SU-DHL-6 (cell line): ENCODE measurements around the gene MED27.

Source experiments
- H2AFZ ChIP-seq: fragments of 200-600 bp; sonication (generic); 2 replicates; pipeline ENCODE4 v1.6.1; 2014; ENCODE audit warnings: low read depth, mild to moderate bottlenecking, moderate library complexity, mixed read lengths, antibody characterized with exemption, low read length; ENCODE audit not compliant: severe bottlenecking
- H3F3A ChIP-seq: fragments of 200-600 bp; shearing (Covaris generic); 2 replicates; pipeline ENCODE4 v1.6.0; 2016; ENCODE audit warnings: antibody characterized with exemption, mild to moderate bottlenecking; ENCODE audit not compliant: insufficient read depth
- H3K27ac ChIP-seq: fragments of 200-600 bp; sonication (generic); 2 replicates; pipeline ENCODE4 v1.5.1; 2016; ENCODE audit warnings: low read depth, mild to moderate bottlenecking, low read length, moderate library complexity, mixed read lengths
- H3K27me3 ChIP-seq: fragments of 200-600 bp; sonication (generic), shearing (Covaris generic); 2 replicates; pipeline ENCODE4 v1.6.0; 2014; ENCODE audit warnings: mild to moderate bottlenecking, low read length
- H3K36me3 ChIP-seq: fragments of 200-600 bp; sonication (generic); 2 replicates; pipeline ENCODE4 v1.6.1; 2014; ENCODE audit warnings: mild to moderate bottlenecking, low read length, mixed read lengths
- H3K4me2 ChIP-seq: fragments of 300-600, 200-600 bp; shearing (Covaris generic), sonication (generic); 2 replicates; pipeline ENCODE4 v1.6.0; 2014; ENCODE audit warnings: low read length, low read depth, mild to moderate bottlenecking; ENCODE audit not compliant: poor library complexity, severe bottlenecking
- H3K4me3 ChIP-seq: fragments of 200-600 bp; sonication (generic); 2 replicates; pipeline ENCODE4 v1.5.1; 2014; ENCODE audit warnings: antibody characterized with exemption, low read length, mild to moderate bottlenecking, mixed read lengths; ENCODE audit not compliant: insufficient read depth, poor library complexity, severe bottlenecking
- H3K79me2 ChIP-seq: fragments of 200-600 bp; sonication (generic); 2 replicates; pipeline ENCODE4 v1.6.1; 2014; ENCODE audit warnings: mild to moderate bottlenecking, low read length, moderate library complexity; ENCODE audit not compliant: insufficient read depth
- H3K9ac ChIP-seq: fragments of 200-600 bp; sonication (generic); 2 replicates; pipeline ENCODE4 v1.7.0; 2014; ENCODE audit warnings: mild to moderate bottlenecking, low read length
- H3K9me2 ChIP-seq: fragments of 200-600 bp; sonication (generic); replicated peaks from 2 replicates; pipeline ENCODE4 v1.6.1; 2014; ENCODE audit warnings: low read length; ENCODE audit not compliant: insufficient read depth
- H3K9me3 ChIP-seq: fragments of 200-600 bp; sonication (generic); 2 replicates; pipeline ENCODE4 v1.6.1; 2014; ENCODE audit warnings: low read length, mixed read lengths; ENCODE audit not compliant: insufficient read depth
- H4K20me1 ChIP-seq: fragments of 200-600 bp; sonication (generic); 2 replicates; pipeline ENCODE4 v1.6.1; 2014; ENCODE audit warnings: low read depth, mild to moderate bottlenecking, antibody characterized with exemption, low read length, moderate library complexity, mixed read lengths
- CTCF ChIP-seq: fragments of 200-600 bp; sonication (generic); IDR thresholded peaks from one replicate; pipeline ENCODE4 v1.5.1; 2017; ENCODE audit warnings: antibody characterized with exemption, mild to moderate bottlenecking, low read length, moderate library complexity; ENCODE audit not compliant: insufficient read depth, poor library complexity, severe bottlenecking
- EZH2phosphoT487 ChIP-seq: fragments of 200-600 bp; sonication (generic), shearing (Covaris generic); conservative IDR thresholded peaks from 2 replicates; pipeline ENCODE4 v1.6.1; 2018; ENCODE audit warnings: mild to moderate bottlenecking, antibody characterized with exemption, low read length, moderate library complexity, mixed read lengths

Gene MED27

GRCh38 chr9:131837316-131837715 is 242.4 kb downstream of the MED27 start:
- no peak overlapping the region for H3K27ac ChIP-seq
- H3K79me2 ChIP-seq = no peaks in the 10 kb centered on the region
- H3K9me2 ChIP-seq = no peaks in the 10 kb centered on the region
- TF ChIP-seq CTCF = no peak
- TF ChIP-seq EZH2phosphoT487 = no peak
- H4K20me1 ChIP-seq = no peaks in the 10 kb centered on the region
- H3K4me2 ChIP-seq = no peak overlapping the region
- H3F3A ChIP-seq = no peaks in the 10 kb centered on the region
- no peaks in the 10 kb centered on the region for H3K27me3 ChIP-seq
- H2AFZ ChIP-seq = no peak overlapping the region
- no peak overlapping the region for H3K4me3 ChIP-seq
- H3K36me3 ChIP-seq = no peaks in the 10 kb centered on the region
- H3K9me3 ChIP-seq = no peaks in the 10 kb centered on the region
- H3K9ac ChIP-seq = no peak overlapping the region

GRCh38 chr9:131836607-131837315 is 242.9 kb downstream of the MED27 start:
- Histone ChIP-seq H3K9ac (no peak overlapping the region), H3K36me3 (no peaks in the 10 kb centered on the region), H3K27me3 (no peaks in the 10 kb centered on the region; the same call in 1 of the 2 replicates), H3F3A (no peaks in the 10 kb centered on the region), H3K9me2 (no peaks in the 10 kb centered on the region), H3K4me2 (no peak overlapping the region), H3K9me3 (no peaks in the 10 kb centered on the region), H3K79me2 (no peaks in the 10 kb centered on the region), H4K20me1 (no peaks in the 10 kb centered on the region), H3K27ac (no peak overlapping the region), H3K4me3 (no peak overlapping the region), H2AFZ (no peak overlapping the region)
- TF ChIP-seq EZH2phosphoT487 (no peak), CTCF (no peak)

DNA sequence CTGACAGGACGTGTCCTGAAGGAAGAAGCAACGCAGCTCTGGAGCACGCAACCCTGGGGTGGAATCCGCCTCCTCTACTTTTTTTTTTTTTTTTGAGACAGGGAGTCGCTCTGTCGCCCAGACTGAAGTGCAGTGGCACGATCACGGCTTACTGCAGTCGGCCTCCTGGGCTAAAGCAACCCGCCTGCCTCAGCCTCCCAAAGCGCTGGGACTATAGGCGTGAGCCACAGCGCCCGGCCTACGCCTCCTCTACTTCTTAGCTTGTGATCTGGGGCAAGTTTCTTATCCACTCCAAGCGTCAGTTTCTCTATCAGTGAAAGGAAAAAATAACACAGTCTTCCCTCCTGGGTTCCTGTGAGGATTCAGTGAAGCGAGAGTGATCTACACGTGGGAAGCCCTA is 243.6 kb downstream of the MED27 start:
- no peak for TF ChIP-seq CTCF
- no peak for TF ChIP-seq EZH2phosphoT487
- Histone ChIP-seq H3K79me2 (no peaks in the 10 kb centered on the region), H3K4me2 (no peak overlapping the region), H3K27ac (no peak overlapping the region), H3K4me3 (no peak overlapping the region), H2AFZ (no peak overlapping the region), H4K20me1 (no peaks in the 10 kb centered on the region), H3K9me3 (no peaks in the 10 kb centered on the region), H3K36me3 (no peaks in the 10 kb centered on the region), H3K9ac (no peak overlapping the region), H3K9me2 (no peaks in the 10 kb centered on the region), H3K27me3 (no peaks in the 10 kb centered on the region; the same call in 1 of the 2 replicates), H3F3A (no peaks in the 10 kb centered on the region)
